ENCODE data around the gene POLK.
A peak's percentile ranks its signal among the peaks of the same experiment; 100 is the strongest.
"Not testable (repeated sequence)": the region's sequence is repeated elsewhere in the genome, so short reads cannot be mapped to it uniquely, and the experiment has no call there.

POLK gene

DNA sequence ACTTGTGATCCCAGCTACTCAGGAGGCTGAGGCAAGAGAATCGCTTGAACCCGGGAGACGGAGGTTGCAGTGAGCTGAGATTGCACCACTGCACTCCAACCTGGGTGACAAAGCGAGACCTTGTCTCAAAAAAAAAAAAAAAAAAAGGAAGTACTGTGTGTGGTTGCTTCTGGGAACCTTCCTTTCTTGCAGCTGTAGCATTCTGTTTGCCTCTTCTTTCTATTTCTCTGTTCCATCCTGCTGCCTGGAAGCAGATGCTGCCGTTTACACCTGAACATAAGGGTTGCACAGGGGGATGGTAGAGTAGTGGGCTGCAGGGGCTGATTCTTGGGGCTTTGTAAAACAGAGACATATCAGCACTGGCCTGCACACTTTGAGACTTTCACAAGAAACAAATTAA, 95.7 kb downstream of the POLK start:
- not testable (repeated sequence) for H2AFZ ChIP-seq (ENCODE audit: low read depth, low read length); H3K27me3 ChIP-seq (ENCODE audit: insufficient read depth, low read length); H3K9me3 ChIP-seq (ENCODE audit: low read length); H3K4me3 ChIP-seq (ENCODE audit: low read length); H3K4me1 ChIP-seq (ENCODE audit: insufficient read depth, low read length); H3K36me3 ChIP-seq (ENCODE audit: insufficient read depth, low read length)

DNA sequence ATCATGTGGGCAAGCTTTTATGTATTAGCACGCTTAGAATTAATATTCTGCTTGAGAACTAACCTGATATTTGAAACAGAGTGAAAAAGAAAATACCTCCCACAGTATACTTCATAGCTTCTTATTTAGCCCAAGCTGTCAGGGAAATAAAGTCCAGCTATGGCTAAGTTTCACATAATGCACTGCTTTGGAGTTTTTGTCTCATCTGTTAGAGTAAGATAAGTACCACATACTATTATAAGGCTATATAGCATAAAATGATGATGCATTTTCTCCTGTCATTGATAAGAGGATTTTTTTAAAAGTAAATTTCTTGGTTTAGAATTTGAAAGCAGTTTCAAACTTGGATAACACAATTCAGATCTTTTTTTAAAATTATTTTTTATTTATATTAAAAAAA, 97.2 kb downstream of the POLK start:
- no peaks in the 10 kb centered on the region for H3K9me3 ChIP-seq (ENCODE audit: low read length)

DNA sequence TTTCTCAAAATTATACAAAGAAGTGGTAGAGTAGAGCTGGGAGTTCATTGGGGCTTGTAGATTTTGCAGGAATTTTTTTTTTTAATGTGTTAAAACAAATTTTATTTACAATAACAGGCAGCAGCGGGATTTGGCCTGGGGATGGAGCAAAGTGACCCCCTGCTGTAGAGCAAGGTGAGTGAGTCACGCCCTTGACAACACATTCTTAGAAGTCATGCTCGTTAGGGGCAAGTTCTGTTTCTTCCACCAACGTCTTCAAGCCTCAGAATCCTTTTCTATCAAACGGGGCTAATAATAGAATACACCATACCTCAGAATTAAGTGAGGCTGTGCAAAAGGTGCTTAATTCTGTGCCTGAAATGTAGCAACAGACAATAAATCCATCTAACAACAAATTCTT, 98.5 kb downstream of the POLK start:
- H3K9me3 ChIP-seq (ENCODE audit: low read length): no peaks in the 10 kb centered on the region
- H3K4me1 ChIP-seq (ENCODE audit: insufficient read depth, low read length): no peaks in the 10 kb centered on the region
- H2AFZ ChIP-seq (ENCODE audit: low read depth, low read length): no peak overlapping the region
- H3K27me3 ChIP-seq (ENCODE audit: insufficient read depth, low read length): no peaks in the 10 kb centered on the region
- H3K4me3 ChIP-seq (ENCODE audit: low read length): no peak overlapping the region
- H3K36me3 ChIP-seq (ENCODE audit: insufficient read depth, low read length): no peaks in the 10 kb centered on the region

More for the DNA sequence above, 97.2 kb downstream of the POLK start:
- peaks cover 2% of the 10 kb centered on the region for H3K36me3 ChIP-seq (ENCODE audit: insufficient read depth, low read length)
- H2AFZ ChIP-seq (ENCODE audit: low read depth, low read length): no peak overlapping the region
- no peaks in the 10 kb centered on the region for H3K27me3 ChIP-seq (ENCODE audit: insufficient read depth, low read length)
- no peaks in the 10 kb centered on the region for H3K4me1 ChIP-seq (ENCODE audit: insufficient read depth, low read length)
- no peak overlapping the region for H3K4me3 ChIP-seq (ENCODE audit: low read length)

DNA sequence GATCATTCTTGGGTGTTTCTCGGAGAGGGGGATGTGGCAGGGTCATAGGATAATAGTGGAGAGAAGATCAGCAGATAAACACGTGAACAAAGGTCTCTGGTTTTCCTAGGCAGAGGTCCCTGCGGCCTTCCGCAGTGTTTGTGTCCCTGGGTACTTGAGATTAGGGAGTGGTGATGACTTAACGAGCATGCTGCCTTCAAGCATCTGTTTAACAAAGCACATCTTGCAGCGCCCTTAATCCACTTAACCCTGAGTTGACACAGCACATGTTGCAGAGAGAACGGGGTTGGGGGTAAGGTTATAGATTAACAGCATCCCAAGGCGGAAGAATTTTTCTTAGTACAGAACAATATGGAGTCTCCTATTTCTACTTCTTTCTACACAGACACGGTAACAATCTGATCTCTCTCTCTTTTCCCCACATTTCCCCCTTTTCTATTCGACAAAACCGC, 99.2 kb downstream of the POLK start:
- H3K36me3 ChIP-seq (ENCODE audit: insufficient read depth, low read length); H3K4me3 ChIP-seq (ENCODE audit: low read length); H3K27me3 ChIP-seq (ENCODE audit: insufficient read depth, low read length); H3K4me1 ChIP-seq (ENCODE audit: insufficient read depth, low read length); H3K9me3 ChIP-seq (ENCODE audit: low read length); H2AFZ ChIP-seq (ENCODE audit: low read depth, low read length): not testable (repeated sequence)

DNA sequence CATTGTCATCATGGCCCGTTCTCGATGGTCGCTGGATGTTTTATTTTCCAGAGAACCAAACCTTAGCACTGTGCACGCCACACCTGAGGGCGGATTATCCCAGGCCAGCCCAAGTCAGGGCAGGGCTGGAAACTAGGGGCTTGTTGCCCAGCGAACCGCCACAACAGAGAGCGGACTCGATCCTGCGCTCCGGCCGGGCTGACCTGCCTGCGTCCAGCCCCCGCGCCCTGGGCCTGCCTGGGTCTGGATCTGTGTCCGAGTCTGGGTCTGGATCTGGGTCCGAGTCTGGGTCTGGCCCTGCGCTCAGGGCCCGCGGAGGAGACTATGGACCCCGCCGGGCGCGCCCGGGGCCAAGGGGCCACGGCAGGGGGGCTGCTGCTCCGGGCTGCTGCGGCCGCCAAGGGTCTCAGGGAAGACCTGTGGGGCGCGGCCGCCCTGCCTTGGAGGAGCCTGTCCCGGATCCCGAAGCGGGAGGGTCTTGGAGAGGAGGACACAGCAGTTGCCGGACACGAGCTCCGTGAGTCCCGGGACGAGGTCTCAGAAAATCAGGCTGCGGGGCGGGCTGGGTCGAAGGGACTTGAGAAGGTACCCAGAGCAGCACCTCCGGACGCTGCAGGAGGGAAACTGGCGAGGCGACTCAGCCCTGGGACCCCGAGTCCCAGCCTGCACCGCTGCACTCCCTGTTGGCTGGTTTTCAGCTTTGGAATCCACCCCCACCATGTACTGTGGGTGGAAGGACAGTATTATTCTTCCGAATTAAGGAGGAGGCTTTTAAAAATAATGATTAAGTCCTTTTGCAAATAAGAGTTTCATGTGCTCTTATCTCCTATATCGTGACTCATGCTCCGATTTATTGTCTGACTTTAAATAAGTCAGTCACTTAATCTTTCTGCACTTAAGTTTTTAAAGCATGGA, 99.9 kb downstream of the POLK start, which contains the start of gene ANKDD1B:
Gene ANKDD1B, plus strand, starts transcription at position 143 of the 915 bp plus-strand sequence. Its CDS starts 182 bp downstream, at position 325.
- Histone ChIP-seq H3K9me3 (ENCODE audit: low read length) (no peaks in the 10 kb centered on the region), H3K4me3 (ENCODE audit: low read length) (no peak within 1 kb of the TSS), H2AFZ (ENCODE audit: low read depth, low read length) (no peak within 1 kb of the TSS), H3K4me1 (ENCODE audit: insufficient read depth, low read length) (peaks cover 8% of the 10 kb centered on the region), H3K27me3 (ENCODE audit: insufficient read depth, low read length) (no peaks in the 10 kb centered on the region), H3K36me3 (ENCODE audit: insufficient read depth, low read length) (no peaks in the 10 kb centered on the region)

DNA sequence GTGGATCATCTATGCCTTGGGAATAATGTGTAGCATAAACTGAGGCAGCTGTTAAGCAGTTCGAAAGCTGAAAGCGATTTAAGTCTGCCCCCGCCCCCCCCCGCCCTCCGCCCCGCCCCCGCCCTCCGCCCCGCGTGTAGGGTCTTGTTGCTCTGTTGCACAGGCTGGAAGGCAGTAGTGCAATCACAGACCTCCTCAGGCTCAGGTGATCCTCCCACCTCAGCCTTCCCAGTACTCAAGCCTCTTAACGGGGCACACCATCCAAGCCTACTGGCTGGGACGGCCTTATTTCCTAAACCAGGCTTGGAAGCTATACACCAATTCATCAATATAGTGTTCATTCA, 100.5 kb downstream of the POLK start:
- H3K4me1 ChIP-seq (ENCODE audit: insufficient read depth, low read length): peaks cover 15% of the 10 kb centered on the region
- H3K4me3 ChIP-seq (ENCODE audit: low read length): no peak overlapping the region
- no peaks in the 10 kb centered on the region for H3K36me3 ChIP-seq (ENCODE audit: insufficient read depth, low read length)
- no peaks in the 10 kb centered on the region for H3K27me3 ChIP-seq (ENCODE audit: insufficient read depth, low read length)
- H2AFZ ChIP-seq (ENCODE audit: low read depth, low read length): no peak overlapping the region
- no peaks in the 10 kb centered on the region for H3K9me3 ChIP-seq (ENCODE audit: low read length)

DNA sequence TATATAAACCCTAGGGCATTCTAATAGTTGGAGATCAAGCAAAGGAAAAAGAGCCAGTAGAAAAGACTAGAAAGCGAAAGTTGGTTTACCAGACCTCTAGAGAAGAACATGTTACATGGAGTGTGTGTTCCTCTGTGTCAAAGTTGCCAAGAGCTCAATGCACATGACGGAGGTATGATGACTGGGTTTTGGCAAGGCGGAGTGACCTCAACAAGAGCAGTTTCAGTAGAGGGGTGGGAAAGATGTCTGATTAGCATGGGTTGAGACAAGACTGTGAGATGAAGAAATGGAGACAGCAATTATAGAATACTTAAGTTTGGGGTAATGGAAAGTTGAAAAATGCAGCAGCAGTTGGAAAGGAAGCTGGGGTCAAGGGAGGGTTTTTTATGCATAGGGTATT, 101.2 kb downstream of the POLK start:
- Histone ChIP-seq H3K27me3 (ENCODE audit: insufficient read depth, low read length) (no peaks in the 10 kb centered on the region), H3K4me3 (ENCODE audit: low read length) (no peak overlapping the region), H3K4me1 (ENCODE audit: insufficient read depth, low read length) (peaks cover 20% of the 10 kb centered on the region), H2AFZ (ENCODE audit: low read depth, low read length) (no peak overlapping the region), H3K9me3 (ENCODE audit: low read length) (no peaks in the 10 kb centered on the region), H3K36me3 (ENCODE audit: insufficient read depth, low read length) (no peaks in the 10 kb centered on the region)

DNA sequence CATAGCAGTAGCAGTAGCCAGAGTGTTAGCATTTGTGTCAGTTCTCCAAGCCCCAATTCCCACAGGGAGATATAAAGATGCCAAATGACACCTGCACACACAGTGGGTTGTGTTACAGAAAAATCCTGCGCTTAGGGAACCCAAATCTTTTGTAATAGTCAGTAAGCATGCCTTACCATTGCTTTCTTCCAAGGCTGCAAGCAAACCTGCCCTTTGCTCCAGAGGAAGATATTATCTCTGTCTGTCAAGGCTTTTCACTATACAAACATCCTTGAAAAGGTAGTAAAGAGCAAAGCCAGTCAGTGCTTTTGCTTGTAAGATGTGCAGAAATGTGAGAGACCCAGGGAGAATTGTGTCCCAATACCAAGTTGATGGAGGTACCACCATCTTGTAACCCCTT, 102.5 kb downstream of the POLK start:
- H3K36me3 ChIP-seq (ENCODE audit: insufficient read depth, low read length): no peaks in the 10 kb centered on the region
- no peak overlapping the region for H3K4me3 ChIP-seq (ENCODE audit: low read length)
- no peak overlapping the region for H2AFZ ChIP-seq (ENCODE audit: low read depth, low read length)
- no peaks in the 10 kb centered on the region for H3K9me3 ChIP-seq (ENCODE audit: low read length)
- H3K27me3 ChIP-seq (ENCODE audit: insufficient read depth, low read length): no peaks in the 10 kb centered on the region
- peaks cover 20% of the 10 kb centered on the region for H3K4me1 ChIP-seq (ENCODE audit: insufficient read depth, low read length)

DNA sequence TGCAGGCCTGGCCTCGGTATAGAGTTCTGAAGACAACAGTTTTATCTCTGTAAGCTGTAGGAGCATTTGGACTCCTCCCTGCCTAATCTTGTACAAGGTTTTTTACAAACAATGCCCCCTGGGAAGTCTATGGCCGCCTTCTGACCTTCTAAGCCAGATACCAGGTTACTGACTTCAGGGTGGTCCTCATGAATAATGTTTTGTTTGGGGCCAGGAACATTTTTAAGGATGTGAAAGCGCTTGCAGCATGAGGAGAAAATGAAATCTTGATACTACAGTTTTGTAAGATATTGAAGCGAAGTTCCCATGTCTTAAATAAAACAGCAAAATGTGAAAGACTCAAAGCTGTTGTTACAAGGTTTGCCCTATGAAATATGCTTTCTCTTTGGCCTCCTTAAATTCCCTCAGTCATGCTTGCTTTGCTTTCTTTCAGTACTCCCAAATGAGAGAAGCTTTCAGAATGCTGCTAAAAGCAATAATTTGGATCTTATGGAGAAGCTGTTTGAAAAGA, 104.7 kb downstream of the POLK start:
- Histone ChIP-seq H3K9me3 (ENCODE audit: low read length) (no peaks in the 10 kb centered on the region), H2AFZ (ENCODE audit: low read depth, low read length) (peak overlapping the region; percentile 34), H3K36me3 (ENCODE audit: insufficient read depth, low read length) (no peaks in the 10 kb centered on the region), H3K27me3 (ENCODE audit: insufficient read depth, low read length) (no peaks in the 10 kb centered on the region), H3K4me3 (ENCODE audit: low read length) (no peak overlapping the region), H3K4me1 (ENCODE audit: insufficient read depth, low read length) (peaks cover 20% of the 10 kb centered on the region)

DNA sequence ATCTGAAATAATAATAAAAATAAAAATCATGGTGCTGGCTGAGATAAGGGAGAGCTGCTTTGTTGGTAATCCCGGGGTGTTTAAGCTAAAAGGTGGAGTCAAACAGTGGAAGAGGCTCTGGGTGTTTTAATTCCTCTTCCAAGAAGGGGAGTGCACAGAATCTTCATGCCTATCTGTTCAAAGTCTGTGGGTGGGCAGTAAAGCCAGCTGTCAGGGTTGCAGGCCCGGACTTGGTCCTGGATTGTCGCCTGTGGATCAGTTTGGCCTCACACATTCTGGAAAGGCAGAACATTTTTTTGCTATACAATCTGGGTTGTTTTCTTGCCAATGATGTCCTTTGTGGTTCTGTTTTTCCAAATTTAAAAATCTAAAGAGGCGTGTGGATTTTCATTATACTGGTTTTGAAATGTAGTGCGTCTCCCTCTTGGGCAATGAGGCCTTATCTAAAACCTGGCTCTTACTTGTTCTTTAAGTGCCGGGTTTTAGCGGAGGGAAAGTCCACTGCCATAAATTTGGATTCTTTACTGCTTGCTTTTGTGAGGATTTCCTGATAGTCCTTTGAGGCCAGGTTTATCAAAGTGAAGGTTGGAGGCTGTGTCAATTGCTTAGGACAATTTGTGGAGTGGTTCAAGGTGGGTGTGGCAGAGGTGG, 105.4 kb downstream of the POLK start:
- peak overlapping the region; percentile 34 for H2AFZ ChIP-seq (ENCODE audit: low read depth, low read length)
- H3K36me3 ChIP-seq (ENCODE audit: insufficient read depth, low read length): no peaks in the 10 kb centered on the region
- no peak overlapping the region for H3K4me3 ChIP-seq (ENCODE audit: low read length)
- H3K9me3 ChIP-seq (ENCODE audit: low read length): no peaks in the 10 kb centered on the region
- H3K27me3 ChIP-seq (ENCODE audit: insufficient read depth, low read length): no peaks in the 10 kb centered on the region
- H3K4me1 ChIP-seq (ENCODE audit: insufficient read depth, low read length): peaks cover 20% of the 10 kb centered on the region

DNA sequence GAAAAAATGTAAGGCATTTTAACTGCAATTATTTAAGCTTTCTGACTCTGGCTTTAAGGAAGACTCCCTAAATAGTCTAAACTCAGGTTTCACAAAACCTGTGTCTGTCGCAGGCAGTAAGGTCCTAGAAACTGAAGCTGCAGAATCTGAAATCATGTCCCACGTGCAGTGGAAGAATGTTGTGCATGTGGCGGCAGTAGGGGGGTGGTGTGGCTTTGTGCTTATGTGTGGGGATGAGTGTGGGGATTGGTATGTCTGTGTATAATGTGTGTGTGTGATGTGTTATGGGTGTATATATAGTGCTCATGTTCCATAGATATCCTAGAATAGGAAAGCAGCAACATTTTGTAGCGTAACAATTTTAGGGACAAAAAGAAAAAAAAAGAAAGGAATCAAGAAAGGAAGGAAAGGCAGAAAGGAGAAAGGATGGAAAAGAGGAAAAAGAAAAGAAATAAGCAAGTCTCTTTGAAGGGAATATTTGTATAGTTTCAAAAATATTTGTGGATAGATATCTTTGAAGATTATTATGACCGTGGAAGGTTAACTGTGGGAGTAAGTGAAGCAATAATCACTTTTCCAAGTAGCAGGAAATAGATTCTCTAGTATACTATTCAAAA, 106.2 kb downstream of the POLK start:
- Histone ChIP-seq H3K36me3 (ENCODE audit: insufficient read depth, low read length) (no peaks in the 10 kb centered on the region), H3K4me3 (ENCODE audit: low read length) (no peak overlapping the region), H2AFZ (ENCODE audit: low read depth, low read length) (no peak overlapping the region), H3K27me3 (ENCODE audit: insufficient read depth, low read length) (no peaks in the 10 kb centered on the region), H3K9me3 (ENCODE audit: low read length) (no peaks in the 10 kb centered on the region), H3K4me1 (ENCODE audit: insufficient read depth, low read length) (peaks cover 20% of the 10 kb centered on the region)

DNA sequence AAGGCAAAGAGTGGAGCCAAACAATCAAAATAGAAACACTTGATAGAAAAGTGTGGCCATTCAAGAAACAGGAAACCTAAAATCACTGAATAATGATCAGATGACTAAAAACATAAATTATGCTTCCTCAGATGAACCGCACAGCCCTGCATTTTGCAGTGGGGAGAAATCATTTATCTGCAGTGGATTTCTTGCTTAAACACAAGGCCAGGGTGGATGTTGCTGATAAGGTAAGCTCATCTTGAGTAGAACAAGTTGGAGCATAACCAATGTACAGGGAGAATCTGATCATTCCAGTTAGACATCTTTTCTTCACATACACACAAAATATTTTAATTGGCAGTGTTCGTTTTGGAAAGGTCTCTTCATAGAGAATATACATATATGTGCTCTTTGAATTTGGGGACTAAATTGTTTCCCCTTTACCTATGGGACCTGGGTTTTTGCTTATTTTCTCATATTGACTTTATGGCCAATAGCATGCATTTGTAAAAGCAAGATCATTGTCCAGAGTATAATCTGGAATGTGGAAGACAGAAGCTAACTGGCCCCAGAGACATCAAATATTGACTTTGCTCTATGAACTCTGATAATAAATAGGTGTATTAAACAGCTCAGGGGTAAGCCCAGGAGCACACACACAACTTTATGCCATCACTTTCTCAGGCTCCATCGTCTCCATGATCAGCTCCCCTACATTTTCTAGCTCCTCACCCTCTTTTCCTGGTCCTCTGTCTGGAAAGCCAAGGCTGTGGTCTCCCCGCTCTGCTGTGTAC, 108.7 kb downstream of the POLK start:
- H3K4me1 ChIP-seq (ENCODE audit: insufficient read depth, low read length): peaks cover 20% of the 10 kb centered on the region
- H3K9me3 ChIP-seq (ENCODE audit: low read length): no peaks in the 10 kb centered on the region
- no peaks in the 10 kb centered on the region for H3K27me3 ChIP-seq (ENCODE audit: insufficient read depth, low read length)
- H3K36me3 ChIP-seq (ENCODE audit: insufficient read depth, low read length): no peaks in the 10 kb centered on the region
- H2AFZ ChIP-seq (ENCODE audit: low read depth, low read length): no peak overlapping the region
- no peak overlapping the region for H3K4me3 ChIP-seq (ENCODE audit: low read length)
